Peyer's patch (tissue), 4 donors: ENCODE data around the gene RBFA.

Experiments
- POLR2A ChIP-seq, 2 donors: fragments of 450-650 bp; IDR thresholded peaks; one replicate each; pipeline ENCODE4 v1.5.1; 2017; ENCODE audit warnings: antibody characterized with exemption in 2 of 2, mild to moderate bottlenecking in 2 of 2, moderate library complexity in 2 of 2
- TF ChIP-seq, protein P1 (sequence below), 6 experiments: fragments of 450-650 bp in 4 of 6; fragments of 200-600 bp in 2 of 6; sonication (generic) in 1 of 6; IDR thresholded peaks; one replicate each; pipeline ENCODE4 v1.5.1; 2017 to 2019; ENCODE audit warnings: antibody characterized with exemption in 6 of 6, mild to moderate bottlenecking in 3 of 6, moderate library complexity in 1 of 6

DNA sequence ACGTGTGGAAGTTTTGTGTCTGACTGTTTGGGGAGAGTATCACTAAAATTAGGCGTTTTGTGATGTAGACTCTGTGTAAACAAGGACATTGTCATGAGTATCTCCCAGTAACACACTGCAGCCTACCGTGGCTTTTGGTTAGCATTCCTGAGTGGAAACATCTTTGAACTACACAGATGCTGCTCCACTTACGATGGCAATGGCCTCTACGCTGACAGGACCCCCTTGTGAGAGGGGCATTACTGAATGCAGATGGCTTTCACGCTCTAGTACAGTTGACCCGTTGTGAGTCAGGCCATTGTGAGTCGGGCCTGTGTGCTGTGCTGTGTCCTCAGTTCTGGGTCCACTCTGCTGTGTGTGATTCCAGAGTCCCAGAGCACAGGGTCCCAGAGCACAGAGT lies 40.5 kb downstream of the RBFA start:
- TF ChIP-seq, protein P1, sequence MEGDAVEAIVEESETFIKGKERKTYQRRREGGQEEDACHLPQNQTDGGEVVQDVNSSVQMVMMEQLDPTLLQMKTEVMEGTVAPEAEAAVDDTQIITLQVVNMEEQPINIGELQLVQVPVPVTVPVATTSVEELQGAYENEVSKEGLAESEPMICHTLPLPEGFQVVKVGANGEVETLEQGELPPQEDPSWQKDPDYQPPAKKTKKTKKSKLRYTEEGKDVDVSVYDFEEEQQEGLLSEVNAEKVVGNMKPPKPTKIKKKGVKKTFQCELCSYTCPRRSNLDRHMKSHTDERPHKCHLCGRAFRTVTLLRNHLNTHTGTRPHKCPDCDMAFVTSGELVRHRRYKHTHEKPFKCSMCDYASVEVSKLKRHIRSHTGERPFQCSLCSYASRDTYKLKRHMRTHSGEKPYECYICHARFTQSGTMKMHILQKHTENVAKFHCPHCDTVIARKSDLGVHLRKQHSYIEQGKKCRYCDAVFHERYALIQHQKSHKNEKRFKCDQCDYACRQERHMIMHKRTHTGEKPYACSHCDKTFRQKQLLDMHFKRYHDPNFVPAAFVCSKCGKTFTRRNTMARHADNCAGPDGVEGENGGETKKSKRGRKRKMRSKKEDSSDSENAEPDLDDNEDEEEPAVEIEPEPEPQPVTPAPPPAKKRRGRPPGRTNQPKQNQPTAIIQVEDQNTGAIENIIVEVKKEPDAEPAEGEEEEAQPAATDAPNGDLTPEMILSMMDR (IDR thresholded peaks at IDR 0.05): no peak
- TF ChIP-seq POLR2A (IDR thresholded peaks at IDR 0.05): no peak
